Measurements from ENCODE around the gene KMT2A. TPM values are rescaled to one million over a fixed set of nuclear protein-coding genes. Genes with fewer than 3 reads are reported as not detected.

Gene KMT2A
- total and polyA plus RNA-seq, 2 experiments from 2014 or later, result 34.3 to 72.2 TPM

- Histone ChIP-seq H3K4me1 (ENCODE audit: insufficient read depth) (peaks cover 41% of the 10 kb centered on the region), H3K27me3 (ENCODE audit: insufficient read depth) (no peaks in the 10 kb centered on the region), H3K4me3 (no peak overlapping the region), H3K36me3 (ENCODE audit: insufficient read depth) (peaks cover 4% of the 10 kb centered on the region; the same call in 1 of the 2 replicates), H3F3A (replicated peaks; ENCODE audit: low read depth) (no peaks in the 10 kb centered on the region; the same call in 1 of the 2 replicates), H3K79me2 (replicated peaks; ENCODE audit: insufficient read depth) (peaks cover 100% of the 10 kb centered on the region), H2AFZ (no peak overlapping the region), H3K4me2 (peak overlapping the region; percentile 34), H3K27ac (ENCODE audit: low read depth) (no peak overlapping the region), H3K9me2 (ENCODE audit: insufficient read depth) (no peaks in the 10 kb centered on the region), H4K20me1 (replicated peaks; ENCODE audit: insufficient read depth) (peaks cover 86% of the 10 kb centered on the region)
- no peak for TF ChIP-seq EZH2phosphoT487 (IDR thresholded peaks at IDR 0.05; ENCODE audit: unreplicated experiment)
- no peak for TF ChIP-seq NANOG (IDR thresholded peaks at IDR 0.05; ENCODE audit: borderline replicate concordance)
- no peak for TF ChIP-seq ZNF331 (CRISPR knock-in tag; IDR thresholded peaks at IDR 0.05; ENCODE audit: low read depth)
- no peak for TF ChIP-seq JUNB (IDR thresholded peaks at IDR 0.05; ENCODE audit: unreplicated experiment)
- no peak for TF ChIP-seq EZH2 (IDR thresholded peaks at IDR 0.05; ENCODE audit: low read depth, unreplicated experiment)
- no peak for TF ChIP-seq ZNF462 (CRISPR knock-in tag; IDR thresholded peaks at IDR 0.05)
- TF ChIP-seq ZNF114 (CRISPR knock-in tag; IDR thresholded peaks at IDR 0.05), result no peak
- no peak for TF ChIP-seq STAT1 (IDR thresholded peaks at IDR 0.05; ENCODE audit: unreplicated experiment)
- no peak for TF ChIP-seq REST (IDR thresholded peaks at IDR 0.05; ENCODE audit: unreplicated experiment)
- no peak for TF ChIP-seq CREB1 (CRISPR knock-in tag; IDR thresholded peaks at IDR 0.05; ENCODE audit: low read depth)
- TF ChIP-seq, protein P1, sequence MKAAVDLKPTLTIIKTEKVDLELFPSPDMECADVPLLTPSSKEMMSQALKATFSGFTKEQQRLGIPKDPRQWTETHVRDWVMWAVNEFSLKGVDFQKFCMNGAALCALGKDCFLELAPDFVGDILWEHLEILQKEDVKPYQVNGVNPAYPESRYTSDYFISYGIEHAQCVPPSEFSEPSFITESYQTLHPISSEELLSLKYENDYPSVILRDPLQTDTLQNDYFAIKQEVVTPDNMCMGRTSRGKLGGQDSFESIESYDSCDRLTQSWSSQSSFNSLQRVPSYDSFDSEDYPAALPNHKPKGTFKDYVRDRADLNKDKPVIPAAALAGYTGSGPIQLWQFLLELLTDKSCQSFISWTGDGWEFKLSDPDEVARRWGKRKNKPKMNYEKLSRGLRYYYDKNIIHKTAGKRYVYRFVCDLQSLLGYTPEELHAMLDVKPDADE (IDR thresholded peaks at IDR 0.05), result no peak
- TF ChIP-seq POLR2AphosphoS5 (IDR thresholded peaks at IDR 0.05; ENCODE audit: low read depth), result no peak
- TF ChIP-seq, protein P2, sequence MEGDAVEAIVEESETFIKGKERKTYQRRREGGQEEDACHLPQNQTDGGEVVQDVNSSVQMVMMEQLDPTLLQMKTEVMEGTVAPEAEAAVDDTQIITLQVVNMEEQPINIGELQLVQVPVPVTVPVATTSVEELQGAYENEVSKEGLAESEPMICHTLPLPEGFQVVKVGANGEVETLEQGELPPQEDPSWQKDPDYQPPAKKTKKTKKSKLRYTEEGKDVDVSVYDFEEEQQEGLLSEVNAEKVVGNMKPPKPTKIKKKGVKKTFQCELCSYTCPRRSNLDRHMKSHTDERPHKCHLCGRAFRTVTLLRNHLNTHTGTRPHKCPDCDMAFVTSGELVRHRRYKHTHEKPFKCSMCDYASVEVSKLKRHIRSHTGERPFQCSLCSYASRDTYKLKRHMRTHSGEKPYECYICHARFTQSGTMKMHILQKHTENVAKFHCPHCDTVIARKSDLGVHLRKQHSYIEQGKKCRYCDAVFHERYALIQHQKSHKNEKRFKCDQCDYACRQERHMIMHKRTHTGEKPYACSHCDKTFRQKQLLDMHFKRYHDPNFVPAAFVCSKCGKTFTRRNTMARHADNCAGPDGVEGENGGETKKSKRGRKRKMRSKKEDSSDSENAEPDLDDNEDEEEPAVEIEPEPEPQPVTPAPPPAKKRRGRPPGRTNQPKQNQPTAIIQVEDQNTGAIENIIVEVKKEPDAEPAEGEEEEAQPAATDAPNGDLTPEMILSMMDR (conservative IDR thresholded peaks at IDR 0.05; ENCODE audit: low read depth in 2 of 2), result no peak
- Mint-ChIP-seq H3K27me3 (ENCODE audit: insufficient read depth, low read depth, poor library complexity) (peaks cover 3% of the 10 kb centered on the region), H3K4me3 (peak overlapping the region; percentile 29; the same call in 2 of the 3 replicates), H3K27ac (peak overlapping the region; percentile 26), H3K4me1 (peaks cover 52% of the 10 kb centered on the region), H3K36me3 (ENCODE audit: low read depth) (peaks cover 20% of the 10 kb centered on the region), H3K9me3 (no peaks in the 10 kb centered on the region; the same call in 2 of the 3 replicates)
- no peak for ATAC-seq
- DNase-seq (ENCODE audit: low spot score), result peak; percentile 33
Measured at GRCh38 chr11:118441770-118442275, 5.5 kb downstream of the KMT2A start.
